Endothelial cell of umbilical vein (primary cell): ENCODE measurements around the gene GADD45G. TPM values are rescaled to one million over a fixed set of nuclear protein-coding genes. Genes with fewer than 3 reads are reported as not detected.

ENCODE experiments used
- BruUV-seq: library from RNA; stranded (reverse); fragments of 400-500 nt; replicated peaks from 2 replicates; lab custom pipeline; 2021; lab: Mats Ljungman, UMichigan
- CTCF ChIA-PET: fragments of 300-600, 350-600 bp; sonication (Branson Sonifier 250); formaldehyde crosslinking; loops from one replicate; lab custom pipeline; 2021; ENCODE audit warnings: antibody characterized with exemption, inconsistent platforms; lab: Charles Lee
- POLR2A ChIA-PET: fragments of 300-600, 350-600 bp; sonication (Branson Sonifier 250); formaldehyde crosslinking; loops from one replicate; lab custom pipeline; 2021; ENCODE audit warnings: antibody characterized with exemption, inconsistent platforms; lab: Charles Lee
- DNase-seq: peaks from one replicate; pipeline ENCODE4 v3.0.0-alpha.2; 2011; ENCODE audit warnings: low read depth, low spot score
- FAIRE-seq: peaks from 2 replicates; lab custom pipeline; 2011; peaks lifted over from hg19 to GRCh38; lab: Jason Lieb, UNC
- H2AFZ ChIP-seq: 2 replicates; pipeline ENCODE4 v1.6.0; 2012; ENCODE audit warnings: low read depth, low read length, control low read depth, inconsistent platforms
- H3K27ac ChIP-seq: 2 replicates; pipeline ENCODE4 v1.5.1; 2011; ENCODE audit warnings: low read depth, mild to moderate bottlenecking, control low read depth, low read length, moderate library complexity; ENCODE audit not compliant: insufficient read depth
- H3K27me3 ChIP-seq, 2 experiments: 2 replicates each; pipeline versions ENCODE4 v1.6.0 to v1.6.1; 2011; ENCODE audit warnings: low read length in 2 of 2, mixed read lengths in 1 of 2; ENCODE audit not compliant: control insufficient read depth in 2 of 2, insufficient read depth in 2 of 2
- H3K36me3 ChIP-seq, 2 experiments: 2 replicates in 1 of 2; 3 replicates in 1 of 2; pipeline ENCODE4 v1.5.1; 2011; ENCODE audit warnings: low read length in 2 of 2, mild to moderate bottlenecking in 1 of 2, moderate library complexity in 1 of 2; ENCODE audit not compliant: control insufficient read depth in 2 of 2, insufficient read depth in 2 of 2; ENCODE audit errors: extremely low read depth in 1 of 2
- H3K4me1 ChIP-seq: 3 replicates; pipeline ENCODE4 v1.5.1; 2011; ENCODE audit warnings: mild to moderate bottlenecking, low read length; ENCODE audit not compliant: control insufficient read depth, insufficient read depth; ENCODE audit errors: extremely low read depth
- H3K4me2 ChIP-seq: 2 replicates; pipeline ENCODE4 v1.6.1; 2011; ENCODE audit warnings: low read length, control low read depth, mixed read lengths; ENCODE audit not compliant: insufficient read depth
- H3K4me3 ChIP-seq, 3 experiments: fragments of 200-600 bp in 1 of 3; sonication (generic), shearing (Covaris generic) in 1 of 3; replicated peaks in 1 of 3; 2 replicates each; pipeline ENCODE4 v1.5.1; 2011 to 2016; ENCODE audit warnings: control low read depth in 3 of 3, low read length in 3 of 3, mild to moderate bottlenecking in 2 of 3, inconsistent platforms in 1 of 3, low read depth in 1 of 3, moderate library complexity in 1 of 3; ENCODE audit not compliant: insufficient read depth in 1 of 3
- H3K79me2 ChIP-seq: 2 replicates; pipeline ENCODE4 v1.6.0; 2012; ENCODE audit warnings: low read length, inconsistent platforms; ENCODE audit not compliant: control insufficient read depth, insufficient read depth
- H3K9ac ChIP-seq: replicated peaks from 2 replicates; pipeline ENCODE3; 2011; ENCODE audit warnings: low read length, control low read depth; ENCODE audit not compliant: insufficient read depth; ENCODE audit errors: extremely low read depth
- H3K9me1 ChIP-seq: replicated peaks from 3 replicates; pipeline ENCODE4 v1.6.0; 2011; ENCODE audit warnings: mild to moderate bottlenecking, low read length; ENCODE audit not compliant: control insufficient read depth, insufficient read depth; ENCODE audit errors: extremely low read depth
- H3K9me3 ChIP-seq: replicated peaks from 2 replicates; pipeline ENCODE4 v1.5.1; 2012; ENCODE audit warnings: low read length, inconsistent platforms; ENCODE audit not compliant: control insufficient read depth, insufficient read depth
- H4K20me1 ChIP-seq: replicated peaks from 2 replicates; pipeline ENCODE3; 2011; ENCODE audit warnings: mild to moderate bottlenecking, low read length; ENCODE audit not compliant: control insufficient read depth, insufficient read depth; ENCODE audit errors: extremely low read depth
- EZH2 ChIP-seq: IDR thresholded peaks from 2 replicates; pipeline ENCODE4 v1.6.1; 2012; ENCODE audit warnings: borderline replicate concordance, low read depth, mild to moderate bottlenecking, moderate library complexity, low read length, inconsistent platforms; ENCODE audit not compliant: severe bottlenecking
- FOS ChIP-seq: IDR thresholded peaks from 2 replicates; pipeline ENCODE4 v1.6.1; 2011; ENCODE audit warnings: mild to moderate bottlenecking, low read length, moderate library complexity, borderline replicate concordance; ENCODE audit not compliant: insufficient read depth
- GATA2 ChIP-seq: IDR thresholded peaks from 2 replicates; pipeline ENCODE4 v1.7.0; 2011; ENCODE audit warnings: low read depth, mild to moderate bottlenecking, moderate library complexity, mixed read lengths, low read length; ENCODE audit not compliant: insufficient read length, insufficient read depth
- JUN ChIP-seq: IDR thresholded peaks from 2 replicates; pipeline ENCODE4 v1.6.1; 2011; ENCODE audit warnings: borderline replicate concordance, low read depth; ENCODE audit not compliant: insufficient read length, insufficient read depth
- MYC ChIP-seq: IDR thresholded peaks from one replicate; pipeline ENCODE4 v1.6.1; 2011; ENCODE audit warnings: mild to moderate bottlenecking, low read depth, low read length
- POLR2A ChIP-seq: IDR thresholded peaks from 2 replicates; pipeline ENCODE4 v1.6.1; 2012; ENCODE audit warnings: low read depth, mild to moderate bottlenecking, control low read depth, low read length
- POLR2AphosphoS5 ChIP-seq: IDR thresholded peaks from 2 replicates; pipeline ENCODE4 v1.6.1; 2012; ENCODE audit warnings: low read depth, mild to moderate bottlenecking, control low read depth, low read length, moderate library complexity; ENCODE audit not compliant: insufficient read depth
- dilution Hi-C: fragments of 300-500 bp; cut with MboI; formaldehyde crosslinking; loops from one replicate; pipeline ENCODE4 v1.15.0; 2019; ENCODE audit warnings: low sequenced_read_pairs; ENCODE audit not compliant: extremely low pct_ligation_motif_present
- intact Hi-C: fragments of 100-400 bp; cut with micrococcal nuclease; formaldehyde crosslinking; loops from one replicate; pipeline ENCODE4 v1.10.0; 2022
- polyA plus RNA-seq, 4 experiments: library from polyadenylated mRNA; depleted of rRNA in 3 of 4; stranded (reverse) in 3 of 4; unstranded in 1 of 4; fragments of >200 nt; gene quantifications; 2 replicates each; pipeline versions ENCODE4 v1.2.1 to v1.2.3, GENCODE V29; 2011 to 2012; ENCODE audit warnings: missing spikeins in 1 of 4
- total RNA-seq: library from RNA; stranded (reverse); gene quantifications from 2 replicates; pipeline ENCODE4 v1.2.3, GENCODE V29; 2021
- TF ChIP-seq, protein P1 (sequence below): IDR thresholded peaks from 2 replicates; pipeline ENCODE4 v1.6.1; 2011; ENCODE audit not compliant: insufficient read depth, insufficient read length
- TF ChIP-seq, protein P2 (sequence below), 2 donors: IDR thresholded peaks; 1 replicate in 1 of 2; 2 replicates in 1 of 2; pipeline ENCODE4 v1.5.1; 2011; ENCODE audit warnings: low read length in 2 of 2, mild to moderate bottlenecking in 2 of 2, moderate library complexity in 2 of 2, control low read depth in 1 of 2, inconsistent platforms in 1 of 2, low read depth in 1 of 2; ENCODE audit not compliant: insufficient read depth in 1 of 2; ENCODE audit errors: extremely low read depth in 1 of 2

Gene GADD45G
- total and polyA plus RNA-seq, 2 donors (not counting 3 experiments of a cell fraction or from before 2014, with no cell fraction given) = 0.44 to 0.64 TPM

DNA sequence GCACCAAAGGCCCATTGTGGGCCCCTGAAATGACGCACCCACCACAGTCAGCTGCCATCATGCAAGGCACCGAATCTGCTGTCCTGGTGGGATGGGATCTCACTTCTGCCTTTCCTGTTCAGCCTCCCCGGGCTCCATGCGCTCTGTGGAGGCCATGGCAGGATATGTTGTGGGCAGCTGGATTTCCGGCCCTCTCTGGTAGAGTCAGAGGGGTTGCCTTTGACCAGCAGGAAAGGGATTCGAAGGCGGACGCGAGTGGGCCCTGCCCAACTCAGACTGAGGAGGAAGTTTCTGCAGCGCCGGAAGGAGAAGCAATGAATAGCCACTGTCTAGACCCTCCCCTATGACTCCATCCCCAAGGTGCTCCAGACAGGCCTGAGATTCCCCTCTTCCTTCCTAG lies 35.5 kb downstream of the GADD45G start:
- no peak overlapping the region for H3K4me2 ChIP-seq
- no peaks in the 10 kb centered on the region for H4K20me1 ChIP-seq
- H3K4me3 ChIP-seq = no peak overlapping the region
- DNase-seq (no peak), FAIRE-seq (no peak)
- no peaks in the 10 kb centered on the region for H3K9me3 ChIP-seq
- no peaks in the 10 kb centered on the region for H3K4me1 ChIP-seq
- no peak overlapping the region for H2AFZ ChIP-seq
- H3K27me3 ChIP-seq = peaks cover 0 to 2% of the 10 kb centered on the region in 2 experiments
- dilution Hi-C loops = no loop called here
- BruUV-seq = no TSS peak
- H3K27ac ChIP-seq = no peak overlapping the region
- ChIA-PET POLR2A (no interaction called here), CTCF (interaction anchor here (1.8 kb wide), 1 partner anchor 11 kb away, joined by 5 read pairs; no protein-coding TSS in a partner anchor)
- no peaks in the 10 kb centered on the region for H3K36me3 ChIP-seq
- H3K79me2 ChIP-seq = no peaks in the 10 kb centered on the region
- TF ChIP-seq MYC = no peak
- no peak for TF ChIP-seq JUN
- TF ChIP-seq, protein P1, sequence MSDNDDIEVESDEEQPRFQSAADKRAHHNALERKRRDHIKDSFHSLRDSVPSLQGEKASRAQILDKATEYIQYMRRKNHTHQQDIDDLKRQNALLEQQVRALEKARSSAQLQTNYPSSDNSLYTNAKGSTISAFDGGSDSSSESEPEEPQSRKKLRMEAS = no peak
- TF ChIP-seq, protein P2, sequence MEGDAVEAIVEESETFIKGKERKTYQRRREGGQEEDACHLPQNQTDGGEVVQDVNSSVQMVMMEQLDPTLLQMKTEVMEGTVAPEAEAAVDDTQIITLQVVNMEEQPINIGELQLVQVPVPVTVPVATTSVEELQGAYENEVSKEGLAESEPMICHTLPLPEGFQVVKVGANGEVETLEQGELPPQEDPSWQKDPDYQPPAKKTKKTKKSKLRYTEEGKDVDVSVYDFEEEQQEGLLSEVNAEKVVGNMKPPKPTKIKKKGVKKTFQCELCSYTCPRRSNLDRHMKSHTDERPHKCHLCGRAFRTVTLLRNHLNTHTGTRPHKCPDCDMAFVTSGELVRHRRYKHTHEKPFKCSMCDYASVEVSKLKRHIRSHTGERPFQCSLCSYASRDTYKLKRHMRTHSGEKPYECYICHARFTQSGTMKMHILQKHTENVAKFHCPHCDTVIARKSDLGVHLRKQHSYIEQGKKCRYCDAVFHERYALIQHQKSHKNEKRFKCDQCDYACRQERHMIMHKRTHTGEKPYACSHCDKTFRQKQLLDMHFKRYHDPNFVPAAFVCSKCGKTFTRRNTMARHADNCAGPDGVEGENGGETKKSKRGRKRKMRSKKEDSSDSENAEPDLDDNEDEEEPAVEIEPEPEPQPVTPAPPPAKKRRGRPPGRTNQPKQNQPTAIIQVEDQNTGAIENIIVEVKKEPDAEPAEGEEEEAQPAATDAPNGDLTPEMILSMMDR (IDR thresholded peaks at IDR 0.05; ENCODE audit: extremely low read depth in 1 of 2, insufficient read depth in 1 of 2, low read depth in 1 of 2, low read length in 2 of 2) = no peak
- no peak for TF ChIP-seq EZH2
- TF ChIP-seq FOS = no peak
- TF ChIP-seq POLR2A = no peak
- no peak for TF ChIP-seq POLR2AphosphoS5
- TF ChIP-seq GATA2 = no peak
- H3K9me1 ChIP-seq = no peaks in the 10 kb centered on the region
- H3K9ac ChIP-seq = no peak overlapping the region
- intact Hi-C loops = no loop called here
